ENCODE data around the gene LMF1. TPM values are rescaled to one million over a fixed set of nuclear protein-coding genes. Genes with fewer than 3 reads are reported as not detected.
"Not testable (repeated sequence)": the region's sequence is repeated elsewhere in the genome, so short reads cannot be mapped to it uniquely, and the experiment has no call there.

Gene LMF1
- total RNA-seq, 1 donor from 2014 or later: 24.6 TPM

GRCh38 chr16:971582-971905, 760 bp upstream of the LMF1 start:
- no peak for DNase-seq (ENCODE audit: low spot score)

- no peak for DNase-seq (ENCODE audit: low spot score)
Measured at GRCh38 chr16:970386-970765, 408 bp downstream of the LMF1 start.

GRCh38 chr16:969508-970385, 1.0 kb downstream of the LMF1 start:
- DNase-seq (ENCODE audit: low spot score): no peak

- DNase-seq (ENCODE audit: low spot score): peak; percentile 51
Measured at GRCh38 chr16:968620-969019, 2.2 kb downstream of the LMF1 start.

GRCh38 chr16:967546-968295, 3.1 kb downstream of the LMF1 start:
- DNase-seq (ENCODE audit: low spot score): no peak

GRCh38 chr16:967077-967541, 3.7 kb downstream of the LMF1 start:
- DNase-seq (ENCODE audit: low spot score): no peak

- DNase-seq (ENCODE audit: low spot score): no peak
Measured at GRCh38 chr16:966505-966904, 4.3 kb downstream of the LMF1 start.

GRCh38 chr16:966035-966434, 4.7 kb downstream of the LMF1 start:
- no peak for DNase-seq (ENCODE audit: low spot score)

- DNase-seq (ENCODE audit: low spot score): no peak
Measured at GRCh38 chr16:965487-965886, 5.3 kb downstream of the LMF1 start.

GRCh38 chr16:965036-965395, 5.8 kb downstream of the LMF1 start:
- no peak for DNase-seq (ENCODE audit: low spot score)

GRCh38 chr16:964356-965035, 6.3 kb downstream of the LMF1 start:
- DNase-seq (ENCODE audit: low spot score): peak; percentile 53

- DNase-seq (ENCODE audit: low spot score): no peak
Measured at GRCh38 chr16:963913-964312, 6.9 kb downstream of the LMF1 start.

- no peak for DNase-seq (ENCODE audit: low spot score)
Measured at GRCh38 chr16:962901-963814, 7.6 kb downstream of the LMF1 start.

GRCh38 chr16:962366-962765, 8.4 kb downstream of the LMF1 start:
- no peak for DNase-seq (ENCODE audit: low spot score)

GRCh38 chr16:959232-960040, 11.3 kb downstream of the LMF1 start:
- DNase-seq (ENCODE audit: low spot score): no peak

- not testable (repeated sequence) for DNase-seq (ENCODE audit: low spot score)
Measured at GRCh38 chr16:955766-956165, 15.0 kb downstream of the LMF1 start.

- DNase-seq (ENCODE audit: low spot score): not testable (repeated sequence)
Measured at GRCh38 chr16:953818-954217, 17.0 kb downstream of the LMF1 start.

- no peak for DNase-seq (ENCODE audit: low spot score)
Measured at GRCh38 chr16:952321-952720, 18.5 kb downstream of the LMF1 start.

GRCh38 chr16:951660-952301, 19.0 kb downstream of the LMF1 start:
- no peak for DNase-seq (ENCODE audit: low spot score)
